ENCODE measurements around the gene ADGRL3. TPM values are rescaled to one million over a fixed set of nuclear protein-coding genes. Genes with fewer than 3 reads are reported as not detected.
"Not testable (repeated sequence)": the region's sequence is repeated elsewhere in the genome, so short reads cannot be mapped to it uniquely, and the experiment has no call there.

Gene ADGRL3
- total and polyA plus RNA-seq, 2 donors (not counting 1 experiment from before 2014, with no cell fraction given), result not detected

DNA sequence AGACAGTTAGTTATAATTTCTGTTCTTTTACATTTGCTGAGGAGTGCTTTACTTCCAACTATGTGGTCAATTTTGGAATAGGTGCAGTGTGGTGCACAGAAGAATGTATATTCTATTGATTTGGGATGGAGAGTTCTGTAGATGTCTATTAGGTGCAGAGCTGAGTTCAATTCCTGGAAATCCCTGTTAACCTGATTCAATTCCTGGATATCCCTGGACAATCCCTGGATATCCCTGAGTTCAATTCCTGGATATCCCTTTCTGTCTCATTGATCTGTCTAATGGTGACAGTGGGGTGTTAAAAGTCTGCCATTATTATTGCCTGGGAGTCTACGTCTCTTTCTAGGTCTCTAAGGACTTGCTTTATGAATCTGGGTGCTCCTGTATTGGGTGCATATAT is 557.9 kb downstream of the ADGRL3 start:
- CTCF ChIA-PET; intact Hi-C loops (cut with micrococcal nuclease): not testable (repeated sequence)

GRCh38 chr4:61758596-61758995 is 558.5 kb downstream of the ADGRL3 start:
- H3K9me3 Mint-ChIP-seq (ENCODE audit: insufficient read depth); H3K27ac Mint-ChIP-seq; H3K27me3 Mint-ChIP-seq; H2AFZ ChIP-seq (ENCODE audit: insufficient read depth, low read depth, low read length, poor library complexity, severe bottlenecking); POLR2A ChIA-PET; H3K4me2 ChIP-seq (replicated peaks; ENCODE audit: low read depth, low read length, poor library complexity, severe bottlenecking); H3K9me3 ChIP-seq (ENCODE audit: control extremely low read depth in 1 of 3, control insufficient read depth in 2 of 3, insufficient read depth in 1 of 3, low read length in 2 of 3); CTCF ChIA-PET; H4K20me1 ChIP-seq (ENCODE audit: control insufficient read depth, insufficient read depth, low read length, poor library complexity, severe bottlenecking); H3K4me1 ChIP-seq (ENCODE audit: control insufficient read depth in 2 of 2, insufficient read depth in 2 of 2, low read length in 2 of 2); DNase-seq; H3K79me2 ChIP-seq (ENCODE audit: control insufficient read depth, insufficient read depth, low read length); H3K27me3 ChIP-seq (replicated peaks in 1 of 4; ENCODE audit: control extremely low read depth in 1 of 4, control insufficient read depth in 3 of 4, insufficient read depth in 4 of 4, low read length in 3 of 4); H3K4me3 ChIP-seq (ENCODE audit: control extremely low read depth in 1 of 5, extremely low read depth in 1 of 5, insufficient read depth in 1 of 5, low read depth in 2 of 5, low read length in 4 of 5); H3K36me3 ChIP-seq (replicated peaks in 1 of 2; ENCODE audit: control extremely low read depth in 1 of 2, control insufficient read depth in 1 of 2, extremely low read depth in 1 of 2, insufficient read depth in 2 of 2, low read length in 1 of 2); intact Hi-C loops (cut with micrococcal nuclease); H3K4me3 Mint-ChIP-seq; H3K4me1 Mint-ChIP-seq; H3K27ac ChIP-seq (ENCODE audit: low read length in 2 of 2); ATAC-seq (ENCODE audit: low read depth); H3K9ac ChIP-seq (ENCODE audit: low read length): not testable (repeated sequence)
- WGBS (ENCODE audit: insufficient coverage), result 67% methylated on average over 1 of the region's 1 CpG

More for the DNA sequence above, 557.9 kb downstream of the ADGRL3 start:
- WGBS (ENCODE audit: insufficient coverage), result no CpG with 5 or more reads among the region's 1 CpG
- H3K4me2 ChIP-seq (replicated peaks; ENCODE audit: low read depth, low read length, poor library complexity, severe bottlenecking); H3K36me3 ChIP-seq (replicated peaks in 1 of 2; ENCODE audit: control extremely low read depth in 1 of 2, control insufficient read depth in 1 of 2, extremely low read depth in 1 of 2, insufficient read depth in 2 of 2, low read length in 1 of 2); ATAC-seq (ENCODE audit: low read depth); H3K4me1 Mint-ChIP-seq; H3K79me2 ChIP-seq (ENCODE audit: control insufficient read depth, insufficient read depth, low read length); H3K27me3 Mint-ChIP-seq; H3K4me1 ChIP-seq (ENCODE audit: control insufficient read depth in 2 of 2, insufficient read depth in 2 of 2, low read length in 2 of 2); H3K9me3 Mint-ChIP-seq (ENCODE audit: insufficient read depth); H3K27ac Mint-ChIP-seq; DNase-seq; H4K20me1 ChIP-seq (ENCODE audit: control insufficient read depth, insufficient read depth, low read length, poor library complexity, severe bottlenecking); H3K27ac ChIP-seq (ENCODE audit: low read length in 2 of 2); H3K4me3 Mint-ChIP-seq; H3K27me3 ChIP-seq (replicated peaks in 1 of 4; ENCODE audit: control extremely low read depth in 1 of 4, control insufficient read depth in 3 of 4, insufficient read depth in 4 of 4, low read length in 3 of 4); POLR2A ChIA-PET; H3K4me3 ChIP-seq (ENCODE audit: control extremely low read depth in 1 of 5, extremely low read depth in 1 of 5, insufficient read depth in 1 of 5, low read depth in 2 of 5, low read length in 4 of 5); H3K9me3 ChIP-seq (ENCODE audit: control extremely low read depth in 1 of 3, control insufficient read depth in 2 of 3, insufficient read depth in 1 of 3, low read length in 2 of 3); H3K9ac ChIP-seq (ENCODE audit: low read length); H2AFZ ChIP-seq (ENCODE audit: insufficient read depth, low read depth, low read length, poor library complexity, severe bottlenecking): not testable (repeated sequence)

DNA sequence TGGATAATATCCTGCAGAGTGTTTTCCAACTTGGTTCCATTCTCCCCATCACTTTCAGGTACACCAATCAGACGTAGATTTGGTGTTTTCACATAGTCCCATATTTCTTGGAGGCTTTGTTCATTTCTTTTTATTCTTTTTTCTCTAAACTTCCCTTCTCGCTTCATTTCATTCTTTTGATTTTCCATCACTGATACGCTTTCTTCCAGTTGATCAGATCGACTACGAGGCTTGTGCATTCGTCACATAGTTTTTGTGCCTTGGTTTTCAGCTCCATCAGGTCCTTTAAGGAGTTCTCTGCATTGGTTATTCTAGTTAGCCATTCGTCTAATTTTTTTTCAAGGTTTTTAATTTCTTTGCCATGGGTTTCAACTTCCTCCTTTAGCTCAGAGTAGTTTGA is 559.1 kb downstream of the ADGRL3 start:
- 98% methylated on average over 5 of the region's 7 CpGs for WGBS (ENCODE audit: insufficient coverage)

DNA sequence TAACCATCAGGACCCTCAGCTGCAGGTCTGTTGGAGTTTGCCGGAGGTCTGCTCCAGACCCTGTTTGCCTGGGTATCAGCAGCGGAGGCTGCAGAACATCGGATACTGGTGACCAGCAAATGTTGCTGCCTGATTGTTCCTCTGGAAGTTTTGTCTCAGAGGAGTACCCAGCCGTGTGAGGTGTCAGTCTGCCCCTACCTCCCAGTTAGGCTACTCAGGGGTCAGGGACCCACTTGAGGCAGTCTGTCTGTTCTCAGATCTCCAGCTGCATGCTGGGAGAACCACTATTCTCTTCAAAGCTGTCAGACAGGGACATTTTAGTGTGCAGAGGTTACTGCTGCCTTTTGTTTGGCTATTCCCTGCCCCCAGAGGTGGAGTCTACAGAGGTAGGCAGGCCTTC is 559.8 kb downstream of the ADGRL3 start:
- H3K36me3 ChIP-seq (replicated peaks in 1 of 2; ENCODE audit: control extremely low read depth in 1 of 2, control insufficient read depth in 1 of 2, extremely low read depth in 1 of 2, insufficient read depth in 2 of 2, low read length in 1 of 2); H3K9ac ChIP-seq (ENCODE audit: low read length); DNase-seq; CTCF ChIA-PET; H3K4me1 Mint-ChIP-seq; intact Hi-C loops (cut with micrococcal nuclease); H3K4me3 Mint-ChIP-seq; H3K4me1 ChIP-seq (ENCODE audit: control insufficient read depth in 2 of 2, insufficient read depth in 2 of 2, low read length in 2 of 2); H3K9me3 Mint-ChIP-seq (ENCODE audit: insufficient read depth); H3K27ac Mint-ChIP-seq; POLR2A ChIA-PET; H3K27ac ChIP-seq (ENCODE audit: low read length in 2 of 2); ATAC-seq (ENCODE audit: low read depth); H3K9me3 ChIP-seq (ENCODE audit: control extremely low read depth in 1 of 3, control insufficient read depth in 2 of 3, insufficient read depth in 1 of 3, low read length in 2 of 3); H3K79me2 ChIP-seq (ENCODE audit: control insufficient read depth, insufficient read depth, low read length); H3K4me3 ChIP-seq (ENCODE audit: control extremely low read depth in 1 of 5, extremely low read depth in 1 of 5, insufficient read depth in 1 of 5, low read depth in 2 of 5, low read length in 4 of 5); H3K27me3 ChIP-seq (replicated peaks in 1 of 4; ENCODE audit: control extremely low read depth in 1 of 4, control insufficient read depth in 3 of 4, insufficient read depth in 4 of 4, low read length in 3 of 4); H3K4me2 ChIP-seq (replicated peaks; ENCODE audit: low read depth, low read length, poor library complexity, severe bottlenecking); H2AFZ ChIP-seq (ENCODE audit: insufficient read depth, low read depth, low read length, poor library complexity, severe bottlenecking); H4K20me1 ChIP-seq (ENCODE audit: control insufficient read depth, insufficient read depth, low read length, poor library complexity, severe bottlenecking); H3K27me3 Mint-ChIP-seq: not testable (repeated sequence)
- 96% methylated on average over 4 of the region's 4 CpGs for WGBS (ENCODE audit: insufficient coverage)

More for the DNA sequence above, 559.1 kb downstream of the ADGRL3 start:
- DNase-seq; H3K27me3 ChIP-seq (replicated peaks in 1 of 4; ENCODE audit: control extremely low read depth in 1 of 4, control insufficient read depth in 3 of 4, insufficient read depth in 4 of 4, low read length in 3 of 4); H3K9ac ChIP-seq (ENCODE audit: low read length); H3K36me3 ChIP-seq (replicated peaks in 1 of 2; ENCODE audit: control extremely low read depth in 1 of 2, control insufficient read depth in 1 of 2, extremely low read depth in 1 of 2, insufficient read depth in 2 of 2, low read length in 1 of 2); H3K9me3 ChIP-seq (ENCODE audit: control extremely low read depth in 1 of 3, control insufficient read depth in 2 of 3, insufficient read depth in 1 of 3, low read length in 2 of 3); H3K27me3 Mint-ChIP-seq; H2AFZ ChIP-seq (ENCODE audit: insufficient read depth, low read depth, low read length, poor library complexity, severe bottlenecking); intact Hi-C loops (cut with micrococcal nuclease); H3K4me3 ChIP-seq (ENCODE audit: control extremely low read depth in 1 of 5, extremely low read depth in 1 of 5, insufficient read depth in 1 of 5, low read depth in 2 of 5, low read length in 4 of 5); POLR2A ChIA-PET; H3K9me3 Mint-ChIP-seq (ENCODE audit: insufficient read depth); ATAC-seq (ENCODE audit: low read depth); H3K4me2 ChIP-seq (replicated peaks; ENCODE audit: low read depth, low read length, poor library complexity, severe bottlenecking); H3K4me1 ChIP-seq (ENCODE audit: control insufficient read depth in 2 of 2, insufficient read depth in 2 of 2, low read length in 2 of 2); H3K27ac ChIP-seq (ENCODE audit: low read length in 2 of 2); CTCF ChIA-PET; H4K20me1 ChIP-seq (ENCODE audit: control insufficient read depth, insufficient read depth, low read length, poor library complexity, severe bottlenecking); H3K4me1 Mint-ChIP-seq; H3K27ac Mint-ChIP-seq; H3K4me3 Mint-ChIP-seq; H3K79me2 ChIP-seq (ENCODE audit: control insufficient read depth, insufficient read depth, low read length): not testable (repeated sequence)

Measured in B cell (primary cell).